Cortex of kidney (tissue), 1 donor: ENCODE measurements around the gene HOXC6.

Experiments
- DNase-seq: peaks from one replicate; lab custom pipeline; 2025; lab: John Stamatoyannopoulos, UW

Gene HOXC6

GRCh38 chr12:54002915-54003389 is 25.3 kb upstream of the HOXC6 start:
- DNase-seq: no peak

DNA sequence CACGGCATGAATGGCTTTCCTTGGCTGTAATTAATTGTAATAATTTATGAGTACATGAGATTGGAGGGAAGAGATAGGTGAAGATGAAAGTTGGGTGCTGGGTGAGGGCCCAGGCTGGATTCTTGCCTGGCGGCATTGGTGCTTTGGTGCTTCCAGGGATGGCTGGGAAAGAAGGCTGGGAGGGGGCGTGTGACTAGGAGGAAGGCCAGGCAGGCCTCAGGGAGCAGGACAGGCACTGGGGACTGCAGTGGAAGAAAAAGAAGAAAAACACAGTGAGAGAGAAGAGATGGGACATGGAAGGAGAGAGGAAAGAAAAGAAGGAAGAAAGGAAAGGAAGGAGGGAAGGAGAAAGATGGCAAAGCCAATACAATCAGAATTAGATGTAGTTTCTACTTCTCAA is 24.6 kb upstream of the HOXC6 start:
- no peak for DNase-seq

DNA sequence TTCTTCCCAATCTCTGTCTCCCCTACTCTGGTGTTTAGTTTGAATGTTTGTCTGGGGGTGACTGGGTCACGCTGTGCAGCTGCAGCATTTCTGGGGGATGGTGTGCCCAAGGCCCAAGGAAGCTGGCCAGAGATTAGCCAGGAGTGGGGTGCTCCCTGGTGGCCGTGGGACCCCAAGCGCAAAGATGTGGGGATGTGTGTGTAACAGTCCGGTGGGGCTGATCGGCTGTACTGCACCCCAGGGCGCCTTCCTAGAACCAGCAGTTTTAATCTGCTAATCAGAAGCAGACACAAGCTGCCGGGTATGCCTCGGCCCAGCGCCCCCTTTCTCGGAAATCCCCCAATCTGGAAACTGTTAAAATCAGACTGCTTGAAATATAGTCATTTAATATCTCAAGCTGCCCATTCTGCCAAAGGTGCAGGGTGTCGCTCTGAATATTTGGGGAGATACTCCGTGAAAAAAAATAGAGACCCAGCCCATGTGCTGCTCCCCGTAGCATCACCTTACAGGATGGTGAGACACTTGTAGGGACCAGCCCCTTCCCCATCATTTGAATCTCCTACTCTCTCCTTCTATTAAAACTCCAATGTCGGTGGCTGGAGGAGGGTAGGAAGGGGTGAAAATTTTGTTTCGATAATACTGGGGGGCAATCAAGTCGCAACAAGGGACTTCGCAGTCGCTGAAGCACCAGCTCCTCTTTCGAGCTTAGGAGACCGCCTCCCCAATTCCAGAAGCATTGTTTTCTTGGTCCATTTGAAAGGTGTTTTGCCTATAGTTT is 24.0 kb upstream of the HOXC6 start:
- no peak for DNase-seq

GRCh38 chr12:54004841-54005530 is 23.3 kb upstream of the HOXC6 start:
- DNase-seq: no peak

- DNase-seq: no peak
Observed at GRCh38 chr12:54005531-54005852, 22.7 kb upstream of the HOXC6 start.

- DNase-seq: no peak
Observed at GRCh38 chr12:54005853-54006558, 22.2 kb upstream of the HOXC6 start.

DNA sequence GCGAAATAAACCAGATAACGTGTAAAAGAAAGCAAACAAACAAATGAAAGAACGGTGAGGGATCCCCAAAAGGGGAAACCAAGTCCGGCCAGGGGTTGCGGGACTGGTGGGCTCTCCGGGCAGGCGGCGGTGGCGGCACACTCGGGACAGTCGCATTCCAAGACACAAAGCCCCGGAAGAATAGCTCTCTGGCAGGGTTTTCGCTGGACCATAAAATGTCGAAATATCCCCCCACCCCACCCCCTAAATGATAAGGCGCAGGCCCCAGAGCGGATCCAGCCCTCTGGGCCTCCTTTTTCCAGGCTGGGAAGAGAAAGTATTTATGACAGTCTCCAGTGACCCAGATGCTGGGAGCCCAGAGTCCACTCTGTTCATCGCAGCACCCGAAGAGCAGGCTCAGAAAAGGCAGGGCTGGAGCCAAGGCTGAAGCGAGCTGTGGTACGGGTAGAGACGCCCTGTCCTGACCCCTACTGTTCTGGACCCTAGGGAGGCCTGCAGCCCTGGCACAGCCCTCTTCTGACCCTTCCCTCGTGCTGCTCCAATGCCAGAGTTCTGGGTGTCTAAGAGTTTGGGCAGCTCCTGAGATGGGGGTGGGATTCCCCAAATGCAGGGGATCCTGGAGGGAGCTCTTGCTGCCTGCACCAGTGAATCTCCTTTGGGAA is 21.6 kb upstream of the HOXC6 start:
- no peak for DNase-seq

DNA sequence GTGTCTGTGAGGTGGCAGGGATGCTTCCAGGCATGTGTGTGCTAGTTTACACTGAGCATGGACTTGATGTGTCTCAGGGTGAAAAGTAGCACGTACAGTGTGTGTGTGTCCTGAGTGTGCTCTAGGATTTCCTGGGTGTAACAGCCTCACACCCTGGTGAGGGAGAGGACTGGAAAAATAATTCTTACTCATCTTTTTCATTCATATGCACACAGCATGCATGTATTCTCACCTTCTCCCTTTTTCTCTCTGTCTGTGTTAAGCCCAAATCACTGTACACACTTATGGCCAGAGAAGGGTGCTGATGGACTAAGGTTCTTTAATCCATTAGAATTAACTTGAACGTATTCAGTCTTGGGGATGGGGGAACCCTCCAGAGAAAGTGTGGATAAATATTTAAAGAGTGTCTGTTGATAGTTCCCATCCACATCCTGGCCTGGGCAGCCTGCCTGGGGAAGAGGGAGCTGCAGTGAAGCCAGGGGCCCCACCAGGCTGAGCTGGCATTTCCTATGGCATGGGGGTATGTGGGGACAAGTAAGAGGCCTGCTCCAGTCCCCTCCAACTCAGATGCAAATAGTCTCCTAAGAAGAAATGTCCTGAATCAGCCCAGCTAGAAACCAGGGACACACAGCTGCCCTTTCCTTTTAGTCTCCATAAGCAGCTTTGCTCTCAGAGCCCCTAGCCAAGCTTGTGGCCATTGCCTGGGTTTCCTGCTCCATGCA is 20.5 kb upstream of the HOXC6 start:
- no peak for DNase-seq

DNA sequence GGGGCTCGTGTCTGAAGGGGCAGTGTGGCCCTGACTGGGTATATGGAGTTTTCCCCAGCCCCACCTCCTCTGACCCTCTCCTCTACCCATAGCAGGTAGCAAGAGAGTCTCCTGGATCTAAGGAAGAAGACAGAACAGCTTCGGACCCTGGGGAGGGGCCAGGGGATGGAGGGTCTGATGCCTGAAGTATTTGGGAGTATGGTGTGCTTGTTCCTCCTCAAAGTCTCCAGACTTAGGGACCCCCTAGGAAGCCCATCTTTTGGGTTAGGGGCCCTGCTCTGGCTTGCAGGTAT is 20.0 kb upstream of the HOXC6 start:
- no peak for DNase-seq

DNA sequence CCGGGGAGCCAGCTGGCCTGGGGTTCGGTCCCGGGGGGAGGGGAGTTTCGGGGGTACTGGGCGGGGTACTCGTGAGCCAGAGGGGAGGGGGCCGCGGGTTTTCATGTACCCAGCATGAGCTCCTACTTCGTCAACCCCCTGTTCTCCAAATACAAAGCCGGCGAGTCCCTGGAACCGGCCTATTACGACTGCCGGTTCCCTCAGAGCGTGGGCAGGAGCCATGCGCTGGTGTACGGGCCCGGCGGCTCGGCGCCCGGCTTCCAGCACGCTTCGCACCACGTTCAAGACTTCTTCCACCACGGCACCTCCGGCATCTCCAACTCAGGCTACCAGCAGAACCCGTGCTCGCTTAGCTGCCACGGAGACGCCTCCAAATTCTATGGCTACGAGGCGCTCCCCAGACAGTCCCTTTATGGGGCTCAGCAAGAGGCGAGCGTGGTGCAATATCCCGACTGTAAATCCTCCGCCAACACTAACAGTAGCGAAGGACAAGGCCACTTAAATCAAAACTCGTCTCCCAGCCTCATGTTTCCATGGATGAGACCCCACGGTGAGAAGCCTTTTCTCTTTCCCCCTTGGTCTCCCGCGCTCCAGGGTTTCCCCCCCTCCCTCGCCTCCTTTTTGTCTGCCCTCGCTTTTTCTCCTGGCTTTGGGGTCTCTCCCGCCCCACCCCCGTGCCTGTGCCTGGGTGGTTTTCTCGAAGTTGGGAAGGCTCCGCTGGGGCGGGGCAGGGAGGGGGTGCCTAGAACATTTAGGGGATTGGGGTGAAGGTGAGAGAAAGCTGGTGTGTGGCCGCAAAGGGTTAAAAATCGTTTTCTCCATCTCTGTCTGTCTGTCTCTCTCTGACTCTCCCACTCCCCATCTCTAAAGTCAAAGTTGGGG is 18.8 kb upstream of the HOXC6 start:
- DNase-seq: no peak

GRCh38 chr12:54010053-54010971 is 17.9 kb upstream of the HOXC6 start:
- DNase-seq: no peak

- DNase-seq: no peak
Observed at GRCh38 chr12:54010972-54011664, 17.1 kb upstream of the HOXC6 start.

DNA sequence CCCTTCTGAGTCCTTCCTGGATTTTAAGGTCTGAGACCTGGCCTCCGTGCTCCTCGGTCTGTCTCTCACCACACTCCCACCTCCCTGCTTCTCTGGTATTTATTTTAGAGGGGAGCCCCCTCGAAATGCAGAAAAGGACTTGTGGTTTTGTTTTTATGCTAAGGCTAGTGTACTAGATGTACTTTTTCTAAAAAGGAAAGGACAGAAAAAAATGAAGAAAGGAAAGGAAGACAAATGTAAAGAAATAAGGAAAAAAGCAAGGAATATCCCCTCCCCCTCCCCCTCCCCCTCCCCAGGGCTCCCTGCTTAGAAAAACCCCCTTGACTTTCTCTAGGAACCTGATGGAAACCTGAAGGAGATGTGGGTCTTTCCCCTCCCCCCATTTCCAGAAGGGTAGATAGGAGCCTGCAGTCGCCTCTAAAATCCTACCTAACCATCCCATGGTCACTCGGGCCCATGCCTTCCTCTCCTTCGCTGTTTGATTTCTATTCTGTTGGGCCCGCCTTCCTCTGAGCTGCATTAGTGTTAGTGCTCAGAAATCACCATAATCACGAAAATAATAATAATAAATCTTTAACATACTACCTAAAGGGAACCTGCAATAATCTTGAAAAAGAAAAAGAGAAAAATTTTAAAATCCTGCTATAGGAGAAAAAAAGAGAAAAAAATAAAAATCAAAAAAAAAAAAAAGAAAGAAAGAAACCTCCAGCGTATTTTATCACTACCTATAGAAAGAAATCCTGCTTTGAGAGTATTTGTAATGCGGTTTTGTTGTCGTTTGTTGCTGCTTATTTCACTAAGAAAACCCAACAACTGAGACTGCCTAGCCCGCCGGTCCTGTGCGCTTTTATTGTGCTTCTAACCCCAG is 16.3 kb upstream of the HOXC6 start:
- no peak for DNase-seq

GRCh38 chr12:54012631-54013409 is 15.4 kb upstream of the HOXC6 start:
- DNase-seq: no peak

GRCh38 chr12:54014377-54015017 is 13.7 kb upstream of the HOXC6 start:
- no peak for DNase-seq

GRCh38 chr12:54015018-54015931 is 13.0 kb upstream of the HOXC6 start:
- DNase-seq: no peak
